M059J (cell line): ENCODE measurements around the gene CBR3. TPM values are rescaled to one million over a fixed set of nuclear protein-coding genes. Genes with fewer than 3 reads are reported as not detected.
A peak's percentile ranks its signal among the peaks of the same experiment; 100 is the strongest.

Experiments
- DNase-seq: peaks from one replicate; pipeline ENCODE4 v3.0.0-alpha.2; 2012; ENCODE audit warnings: low read depth
- total RNA-seq: library from RNA; depleted of rRNA; stranded (reverse); fragments of >200 nt; shearing (Covaris generic); gene quantifications from 2 replicates; pipeline ENCODE4 v1.2.3, GENCODE V29; 2014; rRNA removed

CBR3 gene
- total RNA-seq, 1 experiment from 2014 or later: 75.6 TPM

DNA sequence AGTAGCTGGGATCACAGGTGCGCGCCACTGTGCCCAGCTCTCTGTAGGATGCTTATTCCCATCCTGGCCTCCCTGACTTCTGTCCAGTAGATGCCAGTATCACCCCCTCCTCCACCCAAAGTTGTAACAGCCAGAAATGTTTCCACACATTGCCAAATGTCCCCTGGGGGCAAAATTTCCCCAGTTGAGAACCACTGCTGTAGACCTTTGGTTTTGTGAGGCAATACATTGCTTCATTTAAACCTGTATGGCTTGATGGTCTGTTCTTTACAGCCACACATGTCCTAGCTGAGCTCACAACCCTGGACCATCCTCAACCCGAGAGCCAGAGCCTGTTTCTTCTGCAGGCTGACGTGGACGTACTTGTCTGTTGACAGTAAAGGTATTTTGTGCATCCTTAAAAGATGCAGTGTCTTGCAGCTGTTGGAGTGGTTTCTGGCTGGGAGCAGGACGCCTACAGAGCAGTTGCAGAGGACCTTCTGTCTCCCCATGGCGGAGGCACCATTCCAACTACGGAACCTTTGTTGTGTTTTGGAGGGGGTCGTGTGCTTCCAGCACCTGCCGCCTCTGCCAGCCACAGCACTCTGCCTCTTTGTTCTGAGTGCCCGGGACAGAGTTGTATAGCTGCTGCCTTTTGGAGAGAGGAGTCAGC is 48.4 kb downstream of the CBR3 start:
- peak; percentile 73 for DNase-seq

DNA sequence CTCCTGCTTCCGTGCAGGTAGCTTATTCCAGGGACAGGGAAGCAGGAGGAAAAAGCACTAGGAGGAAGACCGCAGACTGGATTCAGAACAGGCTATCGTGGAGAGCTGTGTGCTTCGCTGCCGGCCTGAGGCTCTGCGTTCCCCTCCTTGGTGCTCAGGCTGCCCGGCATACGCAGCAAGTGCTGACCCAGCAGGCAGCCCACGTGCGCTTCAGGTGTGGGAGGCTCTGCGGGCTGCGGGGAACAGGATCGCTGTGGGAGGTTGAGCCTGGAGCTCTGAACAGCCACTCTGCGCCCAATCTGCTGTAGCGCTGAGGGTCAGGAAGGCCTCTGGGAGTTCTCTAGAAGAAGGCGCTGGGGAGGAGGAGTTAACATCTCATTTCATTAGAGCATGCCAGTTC is 49.7 kb downstream of the CBR3 start:
- no peak for DNase-seq

DNA sequence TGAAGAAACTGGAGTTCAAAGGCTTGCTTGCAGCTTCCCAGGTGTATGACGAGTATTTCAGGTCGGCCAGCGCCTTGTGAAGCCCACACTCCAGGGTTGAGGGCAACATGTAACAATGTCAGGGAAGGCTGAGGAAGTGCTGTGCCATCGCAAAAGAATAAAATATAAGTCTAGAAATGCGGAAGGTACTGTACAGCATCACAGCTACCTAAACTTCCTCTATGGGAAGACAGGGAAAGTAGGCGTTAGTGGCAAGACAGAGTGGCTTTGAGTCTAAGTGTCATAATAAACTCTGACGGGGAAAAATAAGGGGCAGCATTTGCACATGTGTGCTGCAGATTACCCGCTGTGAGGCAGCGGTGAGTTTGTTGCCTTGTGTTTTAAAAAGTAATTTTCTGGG is 50.6 kb downstream of the CBR3 start:
- DNase-seq: no peak

DNA sequence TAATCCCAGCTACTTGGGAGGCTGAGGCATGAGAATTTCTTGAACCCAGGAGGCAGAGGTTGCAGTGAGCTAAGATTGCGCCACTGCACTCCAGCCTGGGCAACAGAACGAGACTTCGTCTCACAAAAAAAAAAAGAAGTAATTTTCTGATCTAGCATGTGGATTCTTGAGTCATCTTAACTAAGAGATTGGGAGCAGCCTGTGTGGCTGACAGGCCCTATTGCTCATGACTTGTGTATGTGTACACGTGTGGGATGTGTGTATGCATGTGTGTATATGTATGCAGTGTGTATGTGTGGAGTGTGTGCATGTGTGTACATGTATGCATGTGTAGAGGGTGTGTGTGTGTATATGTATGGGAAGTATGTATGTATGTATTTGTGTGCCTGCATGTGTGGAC is 51.2 kb downstream of the CBR3 start:
- no peak for DNase-seq

DNA sequence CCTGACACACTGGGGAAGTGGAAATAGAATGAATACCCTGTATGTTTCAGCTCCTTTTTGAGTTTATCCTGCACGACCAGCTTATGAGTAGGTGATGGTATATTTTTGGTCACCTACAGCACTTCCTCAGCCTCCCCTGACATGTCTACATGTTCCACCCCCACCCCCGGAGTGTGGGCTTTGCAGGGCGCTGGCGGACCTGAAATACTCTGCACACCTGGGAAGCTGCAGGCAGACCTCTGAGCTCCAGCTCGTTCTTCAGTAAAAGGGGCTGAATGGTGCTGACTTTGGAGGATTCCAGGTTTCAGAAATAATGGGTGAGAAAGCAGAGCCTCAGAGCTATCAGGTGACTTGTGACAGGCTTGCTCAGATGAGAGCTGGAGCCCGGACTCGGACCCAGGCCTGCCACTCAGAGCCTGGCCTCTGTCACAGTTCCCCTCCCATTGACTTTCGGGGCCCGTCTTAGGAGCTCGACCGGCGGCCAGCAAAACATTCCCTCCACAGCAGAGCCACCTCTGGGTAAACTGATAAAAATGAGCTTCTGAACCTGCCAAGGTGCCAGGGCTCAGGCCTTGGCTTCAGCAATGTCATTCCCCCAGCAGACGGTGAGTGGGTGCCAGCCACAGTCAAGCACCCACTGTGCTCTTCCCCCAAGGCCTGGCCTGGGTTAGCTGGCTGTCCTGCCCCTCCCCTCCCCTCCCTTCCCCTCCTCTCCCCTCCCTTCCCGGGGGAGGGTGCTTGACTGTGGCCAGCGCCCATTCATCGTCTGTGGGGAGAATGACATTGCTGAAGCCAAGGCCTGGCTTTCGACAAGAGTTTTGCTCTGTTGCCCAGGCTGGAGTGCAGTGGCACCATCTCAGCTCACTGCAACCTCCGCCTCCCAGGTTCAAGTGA is 51.9 kb downstream of the CBR3 start:
- DNase-seq: no peak

DNA sequence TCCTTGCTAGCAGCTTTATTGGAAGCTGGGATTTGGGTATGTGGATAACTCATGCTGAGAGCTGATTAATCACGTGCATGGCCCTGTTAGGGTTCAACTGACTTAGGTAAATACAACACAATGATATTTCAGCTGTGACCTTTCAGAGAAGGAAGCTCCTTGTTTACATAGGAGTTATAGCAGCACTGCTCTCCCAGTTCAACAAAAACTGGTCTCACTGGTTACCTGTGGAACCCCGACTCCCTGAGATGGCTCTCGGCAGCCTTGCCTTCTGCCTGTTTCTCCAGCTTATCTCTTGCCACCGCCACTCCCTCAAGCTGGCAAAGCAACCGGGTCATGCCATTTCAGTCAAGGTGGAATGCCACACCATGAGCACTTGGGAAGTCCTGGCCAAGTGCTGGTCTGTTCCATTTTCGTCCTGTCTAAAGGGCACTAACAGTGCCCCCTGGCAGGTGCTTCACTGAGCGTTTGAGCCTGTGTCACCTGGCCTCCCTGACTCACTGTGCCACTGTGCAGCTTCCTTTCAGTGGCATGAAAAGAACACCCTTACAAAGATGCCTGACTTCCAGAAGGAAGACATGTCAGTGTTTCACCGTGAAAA is 53.3 kb downstream of the CBR3 start:
- no peak for DNase-seq

DNA sequence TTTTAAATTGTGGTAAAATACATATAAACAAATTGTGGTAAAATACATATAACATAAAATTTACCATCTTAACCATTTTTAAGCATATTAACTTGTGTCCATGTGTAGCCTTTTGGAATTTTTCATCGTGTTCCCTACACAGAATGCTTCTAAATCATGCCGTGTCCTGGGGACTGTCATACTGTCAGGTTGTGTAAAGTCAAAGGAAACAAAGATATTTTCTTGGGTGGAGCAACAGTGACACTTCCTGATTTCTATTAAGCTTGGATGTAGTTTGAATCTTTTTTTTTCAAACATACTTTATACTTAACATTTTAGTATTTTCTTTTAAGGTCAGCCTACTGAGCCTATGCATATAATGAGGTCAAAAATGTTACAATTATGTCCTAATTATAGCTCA is 54.1 kb downstream of the CBR3 start:
- DNase-seq: no peak

DNA sequence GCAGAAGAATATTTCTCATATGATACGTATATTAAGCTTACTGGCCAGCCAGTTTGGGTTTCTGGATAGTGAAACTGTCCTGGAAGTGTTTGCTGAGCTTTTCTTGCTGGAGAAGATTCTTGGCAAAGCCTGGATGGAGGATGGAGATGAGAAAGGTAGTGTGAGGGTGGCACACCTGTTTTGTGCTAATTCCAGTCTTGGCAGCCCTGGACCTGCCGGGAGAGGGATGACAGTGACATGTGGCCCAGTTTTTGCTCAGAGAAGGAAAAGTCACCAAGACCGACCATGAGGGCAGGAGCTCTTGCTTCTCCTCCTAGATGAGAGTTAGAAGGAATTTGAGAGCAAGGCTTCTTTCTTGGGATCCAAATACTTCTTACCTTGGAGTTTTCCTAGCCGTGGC is 55.9 kb downstream of the CBR3 start:
- no peak for DNase-seq

DNA sequence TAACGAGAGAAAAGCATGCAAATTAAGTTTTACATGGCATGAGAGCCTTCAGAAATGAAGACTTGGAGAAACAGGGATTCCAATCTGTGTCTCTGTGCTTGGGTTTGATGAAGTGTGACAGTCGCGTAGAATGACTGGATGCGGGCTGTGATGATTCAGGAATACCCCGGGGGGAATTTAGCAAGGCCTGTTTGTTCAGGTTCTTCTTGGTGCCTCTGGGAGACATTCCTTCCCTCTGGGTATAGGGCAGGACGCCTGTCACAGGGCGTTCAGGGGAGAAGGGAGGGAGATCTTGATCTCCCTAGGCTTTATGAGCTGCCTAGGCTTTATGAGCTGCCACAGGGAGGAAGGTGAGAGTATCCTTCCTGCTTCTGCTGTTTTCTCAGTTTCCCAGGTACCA is 58.3 kb downstream of the CBR3 start:
- DNase-seq: peak; percentile 96

DNA sequence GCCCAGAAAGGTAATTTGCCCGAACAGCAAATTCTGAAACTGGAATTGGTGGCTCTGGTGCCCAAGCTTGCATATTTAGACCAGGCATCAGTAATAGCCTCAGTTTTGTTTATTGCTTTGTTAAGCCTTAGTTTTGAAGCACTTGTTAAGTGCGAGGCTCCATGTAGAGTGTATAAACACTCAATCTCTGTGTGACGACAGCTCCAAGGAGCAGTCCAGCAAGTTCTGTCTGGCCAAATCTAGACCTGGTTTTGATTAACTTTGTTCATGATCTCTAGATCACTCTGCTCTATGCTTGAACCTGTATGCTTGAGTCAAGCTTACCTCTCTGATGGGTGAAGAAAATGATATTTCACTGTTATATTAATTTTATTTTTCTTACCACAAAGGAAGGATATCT is 59.1 kb downstream of the CBR3 start:
- DNase-seq: no peak

DNA sequence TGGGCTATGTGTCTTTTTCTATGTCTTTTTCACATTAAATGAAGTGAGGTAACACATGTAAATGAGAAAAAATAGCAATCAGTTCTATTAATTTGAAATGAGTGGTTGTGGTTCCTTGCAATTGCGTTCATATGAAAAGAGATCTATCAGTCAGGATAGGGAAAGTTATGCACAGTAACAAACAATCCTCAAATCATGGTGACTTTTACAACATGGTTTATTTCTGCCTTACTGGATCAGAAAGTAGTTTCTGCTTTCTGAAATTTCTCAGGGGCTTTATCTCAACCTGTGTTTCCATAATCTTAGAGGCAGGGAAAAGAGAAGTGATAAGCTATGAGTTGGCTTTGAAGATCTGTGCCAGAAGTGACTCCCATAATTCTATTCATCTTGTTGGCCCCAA is 60.7 kb downstream of the CBR3 start:
- no peak for DNase-seq

Other genes starting within 250 kb of the CBR3 start
- gene SETD4, start 74.6 kb upstream of the CBR3 start, total RNA-seq: 16.7 and 20.1 TPM in 2 replicates
- gene CBR1, start 65.1 kb upstream of the CBR3 start, total RNA-seq: 314 and 339 TPM in 2 replicates
- 46.8 and 54.3 TPM in 2 replicates for gene DOP1B, start 21.7 kb downstream of the CBR3 start, total RNA-seq
- gene MORC3, start 185.1 kb downstream of the CBR3 start, total RNA-seq: 25.9 and 35.2 TPM in 2 replicates